Stimulated activated CD4-positive, alpha-beta T cell treated with anti-CD3 and anti-CD28 coated beads, TNF-alpha, amount 100 ng/mL, for 48 hours (primary cell): ENCODE results near the gene LY6G6D.
"Not testable (repeated sequence)": the region's sequence is repeated elsewhere in the genome, so short reads cannot be mapped to it uniquely, and the experiment has no call there.

Source experiments
- DNase-seq, 3 donors: peaks; one replicate each; pipeline ENCODE4 v3.0.0-alpha.2; 2020; ENCODE audit warnings: low read depth in 3 of 3

The LY6G6D gene

GRCh38 chr6:31692353-31692752, 22.8 kb upstream of the LY6G6D start:
- DNase-seq: no peak

- DNase-seq: no peak
Observed at GRCh38 chr6:31692886-31693285, 22.3 kb upstream of the LY6G6D start.

GRCh38 chr6:31693535-31693934, 21.6 kb upstream of the LY6G6D start:
- no peak for DNase-seq

- DNase-seq: no peak
Observed at GRCh38 chr6:31697555-31697954, 17.6 kb upstream of the LY6G6D start.

- DNase-seq: no peak
Observed at GRCh38 chr6:31700740-31701401, 14.3 kb upstream of the LY6G6D start.

- DNase-seq: no peak
Observed at GRCh38 chr6:31701666-31702404, 13.3 kb upstream of the LY6G6D start.

- peak in 1 of 3 donors; percentile 38 for DNase-seq
Observed at GRCh38 chr6:31702405-31702818, 12.7 kb upstream of the LY6G6D start.

GRCh38 chr6:31702819-31703716, 12.1 kb upstream of the LY6G6D start, which contains the start of gene ABHD16A:
Gene ABHD16A (minus strand): TSS chr6:31703324. CDS start chr6:31703281, 43 bp downstream.
- DNase-seq: peak; percentile 94 to 98 (median 96)

- DNase-seq: no peak
Observed at GRCh38 chr6:31705931-31706330, 9.2 kb upstream of the LY6G6D start.

GRCh38 chr6:31706599-31706998, 8.5 kb upstream of the LY6G6D start, which contains the start of gene LY6G6F:
Gene LY6G6F (plus strand): TSS chr6:31706866. CDS start chr6:31706907, 41 bp downstream.
- no peak for DNase-seq

- DNase-seq: no peak
Observed at GRCh38 chr6:31707701-31708100, 7.4 kb upstream of the LY6G6D start.

GRCh38 chr6:31708224-31708623, 6.9 kb upstream of the LY6G6D start:
- DNase-seq: no peak

GRCh38 chr6:31709157-31709556, 6.0 kb upstream of the LY6G6D start:
- DNase-seq: not testable (repeated sequence)

GRCh38 chr6:31710523-31711219, 4.5 kb upstream of the LY6G6D start:
- DNase-seq: no peak

GRCh38 chr6:31711233-31711632, 3.9 kb upstream of the LY6G6D start:
- no peak for DNase-seq

- no peak for DNase-seq
Observed at GRCh38 chr6:31712296-31712695, 2.9 kb upstream of the LY6G6D start.

GRCh38 chr6:31713465-31713864, 1.7 kb upstream of the LY6G6D start:
- DNase-seq: no peak

GRCh38 chr6:31713991-31714684, 1.0 kb upstream of the LY6G6D start:
- DNase-seq: no peak

GRCh38 chr6:31717499-31718222, 2.5 kb downstream of the LY6G6D start:
- no peak for DNase-seq

- no peak for DNase-seq
Observed at GRCh38 chr6:31718265-31718664, 3.1 kb downstream of the LY6G6D start.
